Measurements from ENCODE around the gene CUL7.
"Not testable (repeated sequence)": the region's sequence is repeated elsewhere in the genome, so short reads cannot be mapped to it uniquely, and the experiment has no call there.

The CUL7 gene

DNA sequence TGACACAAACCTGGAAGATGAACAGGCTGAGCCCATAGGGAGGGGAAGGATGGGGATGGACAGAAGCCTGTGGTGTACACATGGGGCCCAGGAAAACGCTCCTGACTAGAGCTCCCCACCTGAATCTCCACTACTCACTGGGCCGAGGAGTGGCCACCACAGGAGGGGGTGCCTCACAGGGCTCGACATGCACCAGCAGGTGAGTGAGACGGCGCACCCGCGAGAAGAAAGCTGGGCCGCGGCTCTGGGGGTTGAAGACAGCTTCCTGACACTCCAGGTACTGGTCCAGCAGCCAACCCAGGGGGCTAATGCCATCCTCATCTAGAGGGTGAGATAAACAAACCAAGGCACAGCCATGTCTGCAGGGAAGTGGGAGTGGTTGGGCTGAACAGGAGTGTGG lies 10.3 kb downstream of the CUL7 start:
- no peak for DNase-seq

GRCh38 chr6:43041475-43041874 lies 12.2 kb downstream of the CUL7 start:
- not testable (repeated sequence) for DNase-seq

DNA sequence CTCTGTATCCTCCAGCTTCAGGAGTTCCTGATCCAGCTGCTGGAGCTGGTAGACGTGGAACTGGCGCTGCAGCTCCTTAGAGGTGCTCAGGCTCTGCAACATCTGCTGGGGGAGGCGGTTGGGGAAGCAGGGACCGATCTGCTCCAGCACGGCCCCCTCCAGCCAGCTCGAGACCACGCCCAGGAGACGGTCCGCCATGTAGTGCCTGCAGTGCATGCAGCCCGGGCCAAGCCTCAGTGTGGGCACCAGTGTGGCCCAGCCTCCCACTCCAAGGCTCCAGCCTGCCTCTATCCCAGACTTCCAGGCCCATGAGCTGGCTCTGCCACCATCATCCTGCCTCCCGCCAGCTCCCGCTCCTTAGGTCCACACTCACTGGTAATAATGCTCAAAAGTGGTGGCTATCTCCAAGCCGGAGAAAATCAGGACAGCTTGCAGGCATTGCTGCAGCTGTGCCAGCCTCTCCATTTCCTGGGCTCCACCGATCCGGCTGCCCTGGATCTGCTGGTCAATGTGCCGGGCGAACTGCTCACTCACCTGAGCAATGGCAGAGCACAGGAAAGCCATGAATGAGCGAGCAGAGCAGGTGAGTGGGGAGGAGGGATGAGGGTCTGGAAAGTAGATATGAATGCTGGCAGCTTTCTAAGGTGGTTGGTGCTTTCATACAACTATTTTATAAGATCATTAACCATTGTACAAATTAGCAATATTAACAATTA lies 13.0 kb downstream of the CUL7 start:
- DNase-seq: no peak

- DNase-seq: no peak
Observed at GRCh38 chr6:43038727-43039126, 14.9 kb downstream of the CUL7 start.

DNA sequence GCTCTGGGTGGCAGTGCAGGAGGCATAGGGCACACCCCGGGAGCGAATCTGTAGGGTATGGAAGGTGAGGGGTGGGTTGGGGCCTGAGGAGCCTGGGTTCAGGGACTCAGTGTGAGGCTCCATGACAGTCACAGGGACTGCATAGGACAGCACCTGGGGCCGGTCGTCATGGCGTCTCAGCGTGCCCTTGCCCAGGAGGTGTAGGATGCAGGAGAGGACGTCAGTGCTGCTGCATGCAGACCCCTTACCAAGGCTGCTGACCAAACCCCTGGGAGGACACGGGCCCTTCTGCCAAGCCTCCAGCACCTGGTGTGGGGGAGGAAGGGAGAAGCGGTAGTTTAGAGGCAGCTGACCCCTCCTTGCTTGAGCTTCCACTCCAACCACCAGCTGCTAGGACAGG lies 15.9 kb downstream of the CUL7 start:
- DNase-seq: no peak

DNA sequence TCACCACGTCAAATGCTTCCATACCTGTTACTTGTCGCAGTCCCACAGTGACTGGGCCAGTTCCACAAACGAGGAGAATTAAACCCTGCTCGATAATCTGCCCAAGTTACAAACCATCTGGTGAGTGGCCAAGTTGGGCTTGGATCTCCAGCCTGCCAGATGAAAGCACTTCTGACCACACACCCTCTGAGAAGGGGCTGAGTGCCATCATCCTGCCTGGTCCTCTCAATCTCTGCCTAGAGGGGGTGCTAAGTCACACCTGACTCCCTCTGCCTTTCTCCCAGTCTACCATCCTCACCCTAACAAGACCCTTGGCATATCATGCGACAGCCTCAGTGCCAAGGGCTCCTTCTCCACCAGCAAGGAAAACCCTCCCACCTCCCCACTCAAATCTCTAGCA lies 16.5 kb downstream of the CUL7 start:
- no peak for DNase-seq

- no peak for DNase-seq
Observed at GRCh38 chr6:43036712-43037111, 16.9 kb downstream of the CUL7 start.

DNA sequence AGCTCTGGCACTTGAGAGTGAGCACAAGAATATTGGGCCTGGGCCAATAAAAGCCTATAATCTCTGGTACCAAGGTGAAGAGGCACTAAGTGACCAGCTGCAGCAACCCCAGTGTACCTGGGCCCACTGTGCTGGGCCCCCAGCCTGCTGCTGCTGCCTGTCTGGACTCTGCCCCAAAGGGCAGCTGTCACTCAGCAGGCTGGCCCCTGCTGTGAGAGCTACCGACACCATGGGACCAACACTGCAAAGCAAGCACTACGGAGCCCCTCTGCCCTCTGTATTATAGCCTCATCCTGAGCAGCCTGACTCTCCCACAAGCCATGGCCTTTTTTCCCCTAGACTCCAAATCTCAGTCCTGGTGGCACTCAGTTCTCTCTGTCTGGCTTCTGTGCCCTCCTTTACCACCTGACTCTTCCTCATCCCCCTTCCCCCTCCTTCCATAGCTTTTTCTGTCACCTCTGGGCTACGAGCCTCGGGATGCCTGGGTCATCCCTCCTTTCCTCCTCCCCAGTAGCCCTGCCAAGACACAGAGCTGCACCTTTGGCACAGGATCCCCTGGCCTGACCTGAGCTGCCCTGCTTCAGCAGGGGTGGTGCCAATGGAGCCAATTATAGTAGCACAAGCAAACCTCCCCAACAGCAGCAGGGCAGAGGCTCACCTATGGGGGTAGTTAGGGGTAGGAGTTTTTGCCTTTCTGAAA lies 18.0 kb downstream of the CUL7 start:
- DNase-seq: no peak

GRCh38 chr6:43034190-43034525 lies 19.5 kb downstream of the CUL7 start:
- DNase-seq: no peak

GRCh38 chr6:43033496-43034189 lies 20.0 kb downstream of the CUL7 start:
- DNase-seq: no peak

- DNase-seq: no peak
Observed at GRCh38 chr6:43032326-43032725, 21.3 kb downstream of the CUL7 start.

- DNase-seq: no peak
Observed at GRCh38 chr6:43029120-43029519, 24.5 kb downstream of the CUL7 start.

- no peak for DNase-seq
Observed at GRCh38 chr6:43026365-43026764, 27.3 kb downstream of the CUL7 start.

- DNase-seq: no peak
Observed at GRCh38 chr6:43024436-43024835, 29.2 kb downstream of the CUL7 start.

- DNase-seq: peak; percentile 51
Observed at GRCh38 chr6:43021270-43022047, 32.2 kb downstream of the CUL7 start, which contains the start of gene RRP36. TSS of gene RRP36 (plus strand) at chr6:43021623. CDS start at chr6:43021655, 32 bp downstream.

- DNase-seq: no peak
Observed at GRCh38 chr6:43020847-43021246, 32.8 kb downstream of the CUL7 start.

DNA sequence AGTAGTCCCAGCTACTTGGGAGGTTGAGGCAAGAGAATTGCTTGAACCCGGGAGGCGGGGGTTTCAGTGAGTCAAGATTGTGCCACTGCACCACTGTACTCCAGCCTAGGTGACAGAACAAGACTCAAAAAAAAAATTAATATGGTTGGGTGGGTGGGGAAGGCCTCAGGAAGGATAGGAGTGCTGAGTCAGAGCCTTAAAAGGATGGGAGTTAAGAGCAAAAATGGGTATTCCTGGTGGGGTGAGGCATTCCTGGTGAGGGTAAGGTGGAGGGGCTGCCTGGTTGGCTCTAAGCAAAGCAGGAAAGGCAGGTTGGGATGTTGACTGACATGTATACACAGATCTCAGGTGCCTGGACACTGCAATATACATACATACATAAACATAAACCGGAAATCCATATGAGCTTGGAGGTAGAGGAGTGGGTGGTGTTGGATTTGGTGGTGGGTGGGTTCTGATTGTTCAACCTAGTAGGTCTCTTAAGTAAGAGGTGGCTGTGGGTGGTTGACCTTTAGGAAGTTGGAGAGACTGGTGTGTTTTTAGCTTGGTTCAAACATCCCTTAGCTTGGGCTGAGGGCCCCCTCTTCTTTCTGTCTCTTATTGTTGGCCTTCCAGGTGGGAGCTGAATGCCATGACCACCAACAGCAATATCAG lies 33.5 kb downstream of the CUL7 start:
- no peak for DNase-seq

DNA sequence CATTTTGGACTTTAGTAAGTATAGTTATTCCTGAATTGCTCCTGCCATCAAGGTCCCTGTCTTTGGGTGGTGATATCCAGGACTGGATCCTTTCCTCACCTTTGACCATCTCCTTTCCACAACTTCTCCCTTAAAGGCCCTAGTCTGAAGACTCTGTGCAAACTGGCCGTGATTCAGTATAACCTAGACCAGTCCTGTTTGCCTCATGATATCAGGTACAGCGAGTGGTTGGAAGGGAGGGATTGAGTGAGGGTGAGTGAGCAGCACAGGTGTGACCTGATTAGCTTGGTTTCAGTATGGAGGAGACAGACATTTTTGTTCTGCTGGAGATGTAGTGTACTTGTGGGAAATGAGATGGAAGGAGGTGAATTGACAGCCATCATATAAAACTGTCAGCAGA lies 34.5 kb downstream of the CUL7 start:
- DNase-seq: no peak

DNA sequence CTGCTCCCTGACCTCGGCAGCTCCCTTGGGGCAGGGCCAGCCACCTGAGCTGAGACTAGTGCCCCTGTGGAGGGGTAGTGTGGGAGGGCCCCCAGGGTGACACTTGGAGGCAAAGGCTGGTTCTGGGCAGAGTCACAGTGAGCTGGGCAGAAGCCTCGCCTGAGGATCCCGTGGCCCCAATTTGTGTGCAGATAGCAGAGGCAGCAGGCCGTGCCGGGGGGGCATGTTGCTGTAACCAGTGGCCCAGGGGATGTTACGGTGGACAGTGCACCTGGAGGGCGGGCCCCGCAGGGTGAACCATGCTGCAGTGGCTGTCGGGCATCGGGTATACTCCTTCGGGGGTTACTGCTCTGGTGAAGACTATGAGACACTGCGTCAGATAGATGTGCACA lies 36.7 kb downstream of the CUL7 start:
- no peak for DNase-seq

DNA sequence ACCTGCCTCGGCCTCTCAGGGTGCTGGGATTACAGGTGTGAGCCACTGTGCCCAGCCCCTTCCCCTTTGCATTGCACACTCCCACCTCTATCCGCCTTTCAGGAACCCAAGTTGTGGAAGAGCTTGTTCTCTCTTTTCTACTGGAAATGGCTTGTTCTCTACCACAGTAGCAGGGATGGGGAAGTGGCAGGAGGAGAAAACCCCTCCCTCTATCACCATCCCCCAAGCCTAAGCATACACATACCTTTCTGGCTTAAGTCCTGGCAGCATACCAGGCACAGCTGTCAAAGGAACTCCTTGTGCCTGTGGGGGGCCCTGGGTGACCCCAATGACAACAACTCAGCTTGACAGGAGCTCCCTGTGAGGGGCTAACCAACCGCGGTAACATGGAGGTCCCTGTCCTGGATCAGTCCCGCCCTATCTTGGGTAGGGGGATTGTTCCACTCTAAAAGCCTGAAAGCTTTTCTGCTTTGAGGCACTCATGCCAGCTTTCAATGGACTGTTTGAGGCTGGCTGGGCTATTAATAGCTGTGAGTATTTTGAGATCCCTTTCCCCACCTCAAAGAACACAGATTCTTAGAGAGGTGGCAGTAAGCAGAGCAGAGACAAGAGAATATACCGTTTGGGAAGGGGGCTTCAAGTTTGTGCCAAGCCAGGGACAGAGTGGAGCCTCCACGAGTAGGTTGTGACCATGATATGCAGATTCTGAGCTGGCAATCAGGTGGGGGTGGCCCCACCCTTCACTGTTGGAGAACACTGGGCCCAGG lies 37.3 kb downstream of the CUL7 start:
- no peak for DNase-seq

DNA sequence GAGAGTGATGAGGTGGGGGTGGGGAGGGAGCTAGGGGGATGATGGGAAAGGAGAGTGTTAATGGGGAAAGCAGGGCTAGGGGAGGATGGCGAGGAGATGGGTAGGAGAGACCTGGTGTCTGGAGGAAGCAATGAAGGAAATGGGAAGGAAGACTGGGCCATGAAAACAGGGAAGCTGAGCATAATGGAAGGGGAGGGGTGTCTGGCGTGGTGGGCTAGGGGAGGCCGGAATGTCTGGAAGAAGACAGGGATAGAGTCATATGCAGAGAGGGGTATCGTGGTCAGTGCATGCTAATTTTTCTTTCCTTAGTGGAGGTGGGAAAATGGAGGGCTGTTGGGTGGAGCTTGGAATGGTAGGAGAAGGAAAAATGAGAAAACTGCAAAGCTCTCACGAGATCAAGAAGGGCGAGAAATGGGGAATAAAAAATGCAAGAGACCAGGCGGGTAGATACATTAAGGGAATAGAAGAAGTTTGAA lies 39.2 kb downstream of the CUL7 start:
- no peak for DNase-seq

Measured in activated T-cell treated with anti-CD3 and anti-CD28 coated beads for 4 hours (primary cell).